Mesenchymal stem cell (in vitro differentiated cells and primary cell): ENCODE data around the gene GLRA3.

Experiments used
- DNase-seq: peaks from one replicate; pipeline ENCODE4 v3.0.0-alpha.2; 2013
- H2AFZ ChIP-seq: one replicate; pipeline ENCODE4 v1.6.1; 2013; ENCODE audit warnings: low read depth, mild to moderate bottlenecking, control low read depth, inconsistent platforms, low read length, moderate library complexity
- H2AK5ac ChIP-seq: 2 replicates; pipeline ENCODE4 v1.6.1; 2013; ENCODE audit warnings: low read length, moderate library complexity, mild to moderate bottlenecking, inconsistent platforms; ENCODE audit not compliant: severe bottlenecking
- H2BK120ac ChIP-seq: one replicate; pipeline ENCODE4 v1.6.1; 2013; ENCODE audit warnings: low read depth, mild to moderate bottlenecking, inconsistent platforms, low read length, moderate library complexity
- H2BK12ac ChIP-seq, 2 experiments: one replicate each; pipeline ENCODE4 v1.6.1; 2013; ENCODE audit warnings: inconsistent platforms in 2 of 2, low read length in 2 of 2, mild to moderate bottlenecking in 2 of 2, moderate library complexity in 2 of 2, control low read depth in 1 of 2
- H2BK15ac ChIP-seq: one replicate; pipeline ENCODE4 v1.6.1; 2013; ENCODE audit warnings: mild to moderate bottlenecking, low read depth, inconsistent platforms; ENCODE audit not compliant: poor library complexity, severe bottlenecking
- H2BK5ac ChIP-seq: 2 replicates; pipeline ENCODE4 v1.6.1; 2013; ENCODE audit warnings: low read depth, mild to moderate bottlenecking, low read length, control low read depth, inconsistent platforms; ENCODE audit not compliant: poor library complexity, severe bottlenecking
- H3K14ac ChIP-seq, 2 experiments: one replicate each; pipeline ENCODE4 v1.6.1; 2013; ENCODE audit warnings: inconsistent platforms in 2 of 2, low read length in 2 of 2, control low read depth in 1 of 2, mild to moderate bottlenecking in 1 of 2, moderate library complexity in 1 of 2
- H3K18ac ChIP-seq, 2 experiments: one replicate each; pipeline ENCODE4 v1.6.1; 2013; ENCODE audit warnings: inconsistent platforms in 2 of 2, low read length in 2 of 2, control low read depth in 1 of 2, low read depth in 1 of 2, mild to moderate bottlenecking in 1 of 2
- H3K23ac ChIP-seq, 2 experiments: one replicate each; pipeline ENCODE4 v1.6.1; 2013; ENCODE audit warnings: inconsistent platforms in 2 of 2, low read length in 2 of 2, mild to moderate bottlenecking in 2 of 2, moderate library complexity in 2 of 2, control low read depth in 1 of 2
- H3K27ac ChIP-seq: 2 replicates; pipeline ENCODE4 v1.5.1; 2013; ENCODE audit warnings: mild to moderate bottlenecking, moderate library complexity, low read length, control low read depth, inconsistent platforms; ENCODE audit not compliant: poor library complexity, severe bottlenecking
- H3K27me3 ChIP-seq, 2 experiments: 2 replicates each; pipeline versions ENCODE4 v1.6.1 to v1.7.0; 2013; ENCODE audit warnings: low read length in 2 of 2, mild to moderate bottlenecking in 2 of 2, moderate library complexity in 2 of 2, control low read depth in 1 of 2, inconsistent platforms in 1 of 2; ENCODE audit not compliant: control insufficient read depth in 1 of 2, insufficient read depth in 1 of 2
- H3K36me3 ChIP-seq, 2 experiments: 2 replicates each; pipeline versions ENCODE4 v1.6.1 to v1.7.0; 2013; ENCODE audit warnings: low read length in 2 of 2, control low read depth in 1 of 2, inconsistent platforms in 1 of 2, low read depth in 1 of 2, mild to moderate bottlenecking in 1 of 2; ENCODE audit not compliant: insufficient read depth in 2 of 2, control insufficient read depth in 1 of 2
- H3K4ac ChIP-seq, 2 experiments: one replicate each; pipeline ENCODE4 v1.6.1; 2013; ENCODE audit warnings: inconsistent platforms in 2 of 2, low read length in 2 of 2, mild to moderate bottlenecking in 2 of 2, moderate library complexity in 2 of 2, control low read depth in 1 of 2, low read depth in 1 of 2
- H3K4me1 ChIP-seq: 2 replicates; pipeline ENCODE4 v1.6.1; 2013; ENCODE audit warnings: low read depth, low read length, control low read depth; ENCODE audit not compliant: control insufficient read depth, insufficient read depth
- H3K4me2 ChIP-seq: 2 replicates; pipeline ENCODE4 v1.6.1; 2013; ENCODE audit warnings: low read length, mild to moderate bottlenecking, inconsistent platforms; ENCODE audit not compliant: poor library complexity, severe bottlenecking
- H3K4me3 ChIP-seq, 2 experiments: 2 replicates each; pipeline versions ENCODE4 v1.5.1 to v1.7.0; 2013; ENCODE audit warnings: low read length in 2 of 2, mild to moderate bottlenecking in 2 of 2, control low read depth in 1 of 2, low read depth in 1 of 2; ENCODE audit not compliant: insufficient read depth in 1 of 2
- H3K79me1 ChIP-seq: replicated peaks from 2 replicates; pipeline ENCODE4 v1.6.1; 2013; ENCODE audit warnings: mild to moderate bottlenecking, control low read depth, low read length, inconsistent platforms; ENCODE audit not compliant: poor library complexity, severe bottlenecking
- H3K9ac ChIP-seq: 2 replicates; pipeline ENCODE4 v1.7.0; 2013; ENCODE audit warnings: mild to moderate bottlenecking, low read length, moderate library complexity
- H3K9me3 ChIP-seq: 2 replicates; pipeline ENCODE4 v1.7.0; 2013; ENCODE audit warnings: mild to moderate bottlenecking, low read length; ENCODE audit not compliant: control insufficient read depth
- H4K8ac ChIP-seq: one replicate; pipeline ENCODE4 v1.6.1; 2013; ENCODE audit warnings: inconsistent platforms, mild to moderate bottlenecking, low read length, moderate library complexity
- H4K91ac ChIP-seq: one replicate; pipeline ENCODE4 v1.6.1; 2013; ENCODE audit warnings: mild to moderate bottlenecking, low read length, inconsistent platforms
- WGBS: methylation state at CpG from one replicate; pipeline ENCODE4 v1.1.7; 2013; ENCODE audit warnings: mixed read lengths; 5-methylcytosine and 5-hydroxymethylcytosine counted together

Gene GLRA3

GRCh38 chr4:174626342-174627008 lies 202.6 kb downstream of the GLRA3 start:
- no peak overlapping the region for H3K23ac ChIP-seq
- H2AK5ac ChIP-seq: no peak overlapping the region
- H2BK12ac ChIP-seq: no peak overlapping the region
- H3K27ac ChIP-seq: no peak overlapping the region
- no peak overlapping the region for H3K14ac ChIP-seq
- H3K4ac ChIP-seq: no peak overlapping the region
- H4K91ac ChIP-seq: no peak overlapping the region
- H3K9ac ChIP-seq: no peak overlapping the region
- no peak overlapping the region for H3K18ac ChIP-seq
- no peak overlapping the region for H4K8ac ChIP-seq
- no peaks in the 10 kb centered on the region for H3K36me3 ChIP-seq
- H2BK5ac ChIP-seq: no peak overlapping the region
- no peak for DNase-seq
- H3K79me1 ChIP-seq: no peaks in the 10 kb centered on the region
- no CpG with 5 or more reads among the region's 1 CpG for WGBS
- no peak overlapping the region for H2BK15ac ChIP-seq
- H3K27me3 ChIP-seq: no peaks in the 10 kb centered on the region
- no peaks in the 10 kb centered on the region for H3K9me3 ChIP-seq
- H3K4me1 ChIP-seq: no peaks in the 10 kb centered on the region
- H2AFZ ChIP-seq: no peak overlapping the region
- H2BK120ac ChIP-seq: no peak overlapping the region
- H3K4me2 ChIP-seq: no peak overlapping the region
- no peak overlapping the region for H3K4me3 ChIP-seq

GRCh38 chr4:174616661-174617060 lies 212.4 kb downstream of the GLRA3 start:
- Histone ChIP-seq H3K27ac (no peak overlapping the region), H2AK5ac (no peak overlapping the region), H2BK120ac (no peak overlapping the region), H4K91ac (no peak overlapping the region), H3K27me3 (no peaks in the 10 kb centered on the region), H2BK12ac (no peak overlapping the region), H3K4me3 (no peak overlapping the region), H3K14ac (no peak overlapping the region), H4K8ac (no peak overlapping the region), H3K36me3 (no peaks in the 10 kb centered on the region), H3K18ac (no peak overlapping the region), H3K79me1 (no peaks in the 10 kb centered on the region), H3K4me2 (no peak overlapping the region), H3K4ac (no peak overlapping the region), H2BK5ac (no peak overlapping the region), H3K23ac (no peak overlapping the region), H3K4me1 (no peaks in the 10 kb centered on the region), H2BK15ac (no peak overlapping the region), H3K9me3 (peaks cover 2% of the 10 kb centered on the region), H2AFZ (no peak overlapping the region), H3K9ac (no peak overlapping the region)
- DNase-seq: no peak
- WGBS: no CpG with 5 or more reads among the region's 3 CpGs

- Histone ChIP-seq H2BK5ac (no peak overlapping the region), H3K4ac (no peak overlapping the region), H4K8ac (no peak overlapping the region), H3K23ac (no peak overlapping the region), H3K36me3 (no peaks in the 10 kb centered on the region), H3K18ac (no peak overlapping the region), H3K4me1 (no peaks in the 10 kb centered on the region), H3K4me2 (no peak overlapping the region), H3K9me3 (peaks cover 8% of the 10 kb centered on the region), H3K9ac (no peak overlapping the region), H3K14ac (no peak overlapping the region), H2BK120ac (no peak overlapping the region), H3K27ac (no peak overlapping the region), H3K79me1 (no peaks in the 10 kb centered on the region), H2AK5ac (no peak overlapping the region), H2AFZ (no peak overlapping the region), H4K91ac (no peak overlapping the region), H3K4me3 (no peak overlapping the region), H2BK15ac (no peak overlapping the region), H3K27me3 (no peaks in the 10 kb centered on the region), H2BK12ac (no peak overlapping the region)
- no CpG with 5 or more reads among the region's 1 CpG for WGBS
- no peak for DNase-seq
These were observed 215.1 kb downstream of the GLRA3 start for GRCh38 chr4:174613979-174614378.

GRCh38 chr4:174611792-174612191 lies 217.3 kb downstream of the GLRA3 start:
- Histone ChIP-seq H3K4me3 (no peak overlapping the region), H2BK12ac (no peak overlapping the region), H3K79me1 (no peaks in the 10 kb centered on the region), H3K36me3 (no peaks in the 10 kb centered on the region), H2BK120ac (no peak overlapping the region), H3K9me3 (peaks cover 8% of the 10 kb centered on the region), H3K27me3 (no peaks in the 10 kb centered on the region), H2AFZ (no peak overlapping the region), H3K9ac (no peak overlapping the region), H2AK5ac (no peak overlapping the region), H3K23ac (no peak overlapping the region), H3K14ac (no peak overlapping the region), H3K27ac (no peak overlapping the region), H2BK15ac (no peak overlapping the region), H2BK5ac (no peak overlapping the region), H4K91ac (no peak overlapping the region), H4K8ac (no peak overlapping the region), H3K4ac (no peak overlapping the region), H3K18ac (no peak overlapping the region), H3K4me1 (no peaks in the 10 kb centered on the region), H3K4me2 (no peak overlapping the region)
- no peak for DNase-seq
- WGBS: no CpG with 5 or more reads among the region's 1 CpG
